ENCODE measurements around the gene SRD5A1. TPM values are rescaled to one million over a fixed set of nuclear protein-coding genes. Genes with fewer than 3 reads are reported as not detected.

Gene SRD5A1
- total RNA-seq, 1 experiment from 2014 or later: 52.3 TPM

DNA sequence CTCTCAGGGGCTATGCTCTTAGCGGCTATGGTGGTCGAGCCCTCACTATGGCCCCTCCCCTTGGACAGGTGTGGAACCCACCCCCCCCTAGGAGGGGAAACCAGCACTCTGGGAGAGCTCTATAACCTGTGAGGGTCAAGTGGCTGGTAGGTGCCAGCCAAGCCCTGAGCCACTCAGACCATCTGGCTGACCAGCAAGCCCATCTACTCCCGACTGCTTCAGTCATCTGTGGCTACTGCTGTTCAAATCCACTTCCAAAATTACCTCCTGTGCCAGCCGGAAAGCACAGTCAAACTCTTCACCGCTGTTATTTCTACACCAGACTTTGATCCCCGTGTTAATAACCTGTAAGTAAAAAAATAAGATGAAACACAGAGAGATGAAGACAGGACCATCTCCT is 28.9 kb upstream of the SRD5A1 start:
- ChIA-PET CTCF (no interaction called here), POLR2A (ENCODE audit: unreplicated experiment) (no interaction called here)
- Histone ChIP-seq H3K27me3 (ENCODE audit: insufficient read depth, low read depth) (no peaks in the 10 kb centered on the region), H3K4me3 (no peak overlapping the region), H2AFZ (no peak overlapping the region), H3K4me2 (no peak overlapping the region), H3K79me2 (ENCODE audit: low read depth) (no peaks in the 10 kb centered on the region), H3K27ac (no peak overlapping the region), H3K4me1 (replicated peaks; ENCODE audit: insufficient read depth) (no peaks in the 10 kb centered on the region), H3F3A (ENCODE audit: insufficient read depth, low read depth) (peaks cover 11% of the 10 kb centered on the region), H3K36me3 (ENCODE audit: low read depth) (peaks cover 83% of the 10 kb centered on the region), H3K9me3 (ENCODE audit: insufficient read depth, low read depth) (no peaks in the 10 kb centered on the region), H3K9me2 (ENCODE audit: insufficient read depth) (no peaks in the 10 kb centered on the region), H4K20me1 (ENCODE audit: insufficient read depth) (peaks cover 40% of the 10 kb centered on the region)
- TF ChIP-seq, protein P1, sequence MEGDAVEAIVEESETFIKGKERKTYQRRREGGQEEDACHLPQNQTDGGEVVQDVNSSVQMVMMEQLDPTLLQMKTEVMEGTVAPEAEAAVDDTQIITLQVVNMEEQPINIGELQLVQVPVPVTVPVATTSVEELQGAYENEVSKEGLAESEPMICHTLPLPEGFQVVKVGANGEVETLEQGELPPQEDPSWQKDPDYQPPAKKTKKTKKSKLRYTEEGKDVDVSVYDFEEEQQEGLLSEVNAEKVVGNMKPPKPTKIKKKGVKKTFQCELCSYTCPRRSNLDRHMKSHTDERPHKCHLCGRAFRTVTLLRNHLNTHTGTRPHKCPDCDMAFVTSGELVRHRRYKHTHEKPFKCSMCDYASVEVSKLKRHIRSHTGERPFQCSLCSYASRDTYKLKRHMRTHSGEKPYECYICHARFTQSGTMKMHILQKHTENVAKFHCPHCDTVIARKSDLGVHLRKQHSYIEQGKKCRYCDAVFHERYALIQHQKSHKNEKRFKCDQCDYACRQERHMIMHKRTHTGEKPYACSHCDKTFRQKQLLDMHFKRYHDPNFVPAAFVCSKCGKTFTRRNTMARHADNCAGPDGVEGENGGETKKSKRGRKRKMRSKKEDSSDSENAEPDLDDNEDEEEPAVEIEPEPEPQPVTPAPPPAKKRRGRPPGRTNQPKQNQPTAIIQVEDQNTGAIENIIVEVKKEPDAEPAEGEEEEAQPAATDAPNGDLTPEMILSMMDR (conservative IDR thresholded peaks at IDR 0.05): no peak
- TF ChIP-seq EZH2 (IDR thresholded peaks at IDR 0.05; ENCODE audit: low read depth): no peak
- no TSS peak for BruUV-seq (replicated peaks)
- no peak for DNase-seq
- intact Hi-C loops (cut with micrococcal nuclease; ENCODE audit: unreplicated experiment): no loop called here

DNA sequence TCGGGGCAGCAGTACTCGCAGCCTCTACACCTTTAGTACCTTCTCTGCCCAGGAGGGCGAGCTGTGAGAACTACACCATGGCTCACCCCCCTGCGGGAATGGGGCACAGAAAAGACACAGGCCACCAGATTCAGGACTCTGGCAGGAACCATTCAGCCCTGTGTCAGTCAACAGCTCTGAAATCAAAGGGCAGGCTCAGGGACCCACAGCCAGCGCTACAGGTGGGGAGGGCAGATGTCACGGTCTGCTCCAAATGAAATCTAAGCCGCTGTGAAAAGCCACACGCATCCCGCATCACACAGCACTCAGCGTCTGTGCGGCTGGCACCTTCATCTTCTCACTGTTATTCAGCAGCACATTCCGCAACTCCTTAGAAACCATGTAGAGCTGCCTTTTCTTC is 28.3 kb upstream of the SRD5A1 start:
- BruUV-seq (replicated peaks): no TSS peak
- H4K20me1 ChIP-seq (ENCODE audit: insufficient read depth): peaks cover 45% of the 10 kb centered on the region
- no peak overlapping the region for H3K27ac ChIP-seq
- ChIA-PET CTCF (no interaction called here), POLR2A (ENCODE audit: unreplicated experiment) (no interaction called here)
- no peak overlapping the region for H3K4me2 ChIP-seq
- H3K4me3 ChIP-seq: no peak overlapping the region
- no peaks in the 10 kb centered on the region for H3K4me1 ChIP-seq (replicated peaks; ENCODE audit: insufficient read depth)
- H2AFZ ChIP-seq: no peak overlapping the region
- DNase-seq: no peak
- H3K27me3 ChIP-seq (ENCODE audit: insufficient read depth, low read depth): no peaks in the 10 kb centered on the region
- intact Hi-C loops (cut with micrococcal nuclease; ENCODE audit: unreplicated experiment): no loop called here
- TF ChIP-seq EZH2 (IDR thresholded peaks at IDR 0.05; ENCODE audit: low read depth): no peak
- TF ChIP-seq, protein P1 (conservative IDR thresholded peaks at IDR 0.05): no peak
- H3K79me2 ChIP-seq (ENCODE audit: low read depth): no peaks in the 10 kb centered on the region
- no peaks in the 10 kb centered on the region for H3K9me3 ChIP-seq (ENCODE audit: insufficient read depth, low read depth)
- peaks cover 84% of the 10 kb centered on the region for H3K36me3 ChIP-seq (ENCODE audit: low read depth)
- H3F3A ChIP-seq (ENCODE audit: insufficient read depth, low read depth): peaks cover 6% of the 10 kb centered on the region; the same call in 1 of the 2 replicates
- H3K9me2 ChIP-seq (ENCODE audit: insufficient read depth): no peaks in the 10 kb centered on the region

DNA sequence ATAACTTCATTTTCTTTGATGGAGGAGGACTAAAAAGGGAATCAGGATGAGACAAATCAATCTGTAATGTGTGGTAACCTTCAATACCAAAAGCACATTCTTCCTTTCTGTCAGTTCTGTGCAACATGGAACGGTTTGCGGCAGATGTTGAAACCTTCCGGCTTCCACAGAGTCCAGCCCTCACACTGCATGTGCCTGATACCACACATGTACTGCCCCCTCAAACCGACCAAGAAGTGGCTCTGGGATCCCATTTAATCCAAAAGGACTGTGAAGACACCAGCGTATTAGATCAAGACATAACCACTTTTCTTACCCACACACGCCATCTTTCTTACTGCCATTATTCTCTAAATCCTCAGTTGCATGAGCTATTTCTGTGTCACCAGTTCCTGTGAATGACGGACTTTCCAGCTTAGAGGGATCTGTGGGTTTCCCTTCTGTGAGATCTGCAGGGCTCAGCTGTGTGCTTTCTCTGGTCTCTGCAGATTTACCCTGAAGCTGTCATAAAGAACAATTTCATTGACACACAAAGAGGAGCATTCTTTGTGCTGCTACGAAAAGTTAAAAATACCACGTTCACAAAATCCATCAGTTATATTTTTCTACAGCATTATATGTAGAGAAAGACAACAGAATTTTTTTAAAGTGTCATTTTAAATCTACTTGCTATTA is 26.2 kb upstream of the SRD5A1 start:
- H4K20me1 ChIP-seq (ENCODE audit: insufficient read depth): peaks cover 58% of the 10 kb centered on the region
- H3K27ac ChIP-seq: no peak overlapping the region
- ChIA-PET POLR2A (ENCODE audit: unreplicated experiment) (no interaction called here), CTCF (no interaction called here)
- no peak for TF ChIP-seq EZH2 (IDR thresholded peaks at IDR 0.05; ENCODE audit: low read depth)
- TF ChIP-seq, protein P1 (conservative IDR thresholded peaks at IDR 0.05): no peak
- DNase-seq: no peak
- no peaks in the 10 kb centered on the region for H3K4me1 ChIP-seq (replicated peaks; ENCODE audit: insufficient read depth)
- no peaks in the 10 kb centered on the region for H3K9me3 ChIP-seq (ENCODE audit: insufficient read depth, low read depth)
- H3K4me2 ChIP-seq: no peak overlapping the region
- no peak overlapping the region for H3K4me3 ChIP-seq
- H3K9me2 ChIP-seq (ENCODE audit: insufficient read depth): no peaks in the 10 kb centered on the region
- H3K36me3 ChIP-seq (ENCODE audit: low read depth): peaks cover 82% of the 10 kb centered on the region
- H3K27me3 ChIP-seq (ENCODE audit: insufficient read depth, low read depth): no peaks in the 10 kb centered on the region
- BruUV-seq (replicated peaks): TSS peak; percentile 4
- H3F3A ChIP-seq (ENCODE audit: insufficient read depth, low read depth): peaks cover 6% of the 10 kb centered on the region; the same call in 1 of the 2 replicates
- intact Hi-C loops (cut with micrococcal nuclease; ENCODE audit: unreplicated experiment): no loop called here
- H2AFZ ChIP-seq: no peak overlapping the region
- no peaks in the 10 kb centered on the region for H3K79me2 ChIP-seq (ENCODE audit: low read depth)
